ENCODE data around the gene VTI1A. TPM values are rescaled to one million over a fixed set of nuclear protein-coding genes. Genes with fewer than 3 reads are reported as not detected.

Gene VTI1A
- total and polyA plus RNA-seq, 2 of the 4 experiments (the other 2 are of a cell fraction), result 9.7 to 24.9 TPM

DNA sequence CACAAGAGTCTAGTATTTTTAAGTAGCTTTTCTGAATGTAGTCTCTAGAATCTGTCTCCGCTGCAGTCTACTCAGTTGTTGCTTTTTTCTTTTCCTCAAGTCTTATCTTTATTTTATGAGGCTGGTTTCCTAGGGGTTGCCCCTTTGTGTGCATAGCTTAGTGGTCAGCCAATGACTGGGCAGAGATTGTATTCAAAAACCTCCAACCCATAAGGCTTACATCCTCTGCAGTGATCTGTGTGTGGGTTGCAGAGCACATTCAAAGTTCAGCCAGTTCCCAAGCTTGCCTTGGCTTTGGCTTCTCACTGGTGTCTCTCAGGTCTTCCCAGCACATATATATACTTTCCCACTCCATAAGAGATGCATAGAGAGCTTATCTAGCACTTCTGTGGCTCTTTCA, 343.0 kb downstream of the VTI1A start:
- H2AFZ ChIP-seq (replicated peaks; ENCODE audit: low read length, poor library complexity), result no peak overlapping the region
- H3K4me2 ChIP-seq (ENCODE audit: low read depth, low read length), result no peak overlapping the region
- H3K79me1 ChIP-seq (ENCODE audit: low read depth in 1 of 2, low read length in 2 of 2), result no peaks in the 10 kb centered on the region
- no peak overlapping the region for H3K4me3 ChIP-seq (ENCODE audit: insufficient read depth, low read depth, low read length)
- H3K14ac ChIP-seq (replicated peaks; ENCODE audit: low read depth, low read length), result no peak overlapping the region
- in situ Hi-C loops (cut with MboI; ENCODE audit: low sequenced_read_pairs) (no loop called here), intact Hi-C loops (cut with micrococcal nuclease) (no loop called here), dilution Hi-C loops (cut with HindIII; ENCODE audit: low sequenced_read_pairs, unreplicated experiment) (no loop called here)
- H4K5ac ChIP-seq (ENCODE audit: low read depth, low read length), result no peak overlapping the region
- peaks cover 8% of the 10 kb centered on the region for H3K4me1 ChIP-seq (ENCODE audit: control insufficient read depth, insufficient read depth, low read length)
- ATAC-seq (ENCODE audit: low read depth), result no peak
- H3K9me1 ChIP-seq (ENCODE audit: insufficient read depth, low read length), result peaks cover 3% of the 10 kb centered on the region; the same call in 1 of the 2 replicates
- no peaks in the 10 kb centered on the region for H3K27me3 ChIP-seq (ENCODE audit: control insufficient read depth, insufficient read depth, low read length)
- H2AK5ac ChIP-seq (ENCODE audit: low read depth, low read length), result no peak overlapping the region
- no peak for TF ChIP-seq ELK1 (IDR thresholded peaks at IDR 0.05; ENCODE audit: borderline replicate concordance, low read depth, low read length)
- TF ChIP-seq MXI1 (IDR thresholded peaks at IDR 0.05; ENCODE audit: borderline replicate concordance, low read depth, low read length), result no peak
- no peak for TF ChIP-seq BHLHE40 (IDR thresholded peaks at IDR 0.05; ENCODE audit: low read depth, low read length)
- TF ChIP-seq MAFK (IDR thresholded peaks at IDR 0.05; ENCODE audit: low read depth, low read length), result no peak
- TF ChIP-seq RFX5 (IDR thresholded peaks at IDR 0.05; ENCODE audit: low read depth, low read length), result no peak
- TF ChIP-seq MAZ (IDR thresholded peaks at IDR 0.05; ENCODE audit: borderline replicate concordance, low read depth, low read length), result no peak
- TF ChIP-seq NFE2L2 (IDR thresholded peaks at IDR 0.05; ENCODE audit: low read depth, low read length), result no peak
- TF ChIP-seq CHD1 (IDR thresholded peaks at IDR 0.05; ENCODE audit: low read depth, low read length), result no peak
- TF ChIP-seq USF2 (IDR thresholded peaks at IDR 0.05; ENCODE audit: low read depth, low read length), result no peak
- no peak for TF ChIP-seq FOS (IDR thresholded peaks at IDR 0.05; ENCODE audit: low read depth, low read length)
- no peak for TF ChIP-seq SMC3 (IDR thresholded peaks at IDR 0.05; ENCODE audit: low read depth, low read length)
- no peak for TF ChIP-seq RAD21 (IDR thresholded peaks at IDR 0.05; ENCODE audit: low read length)
- TF ChIP-seq CEBPB (IDR thresholded peaks at IDR 0.05; ENCODE audit: low read depth, low read length), result no peak
- no peak for TF ChIP-seq POLR2A (IDR thresholded peaks at IDR 0.05; ENCODE audit: low read depth, low read length)
- TF ChIP-seq RCOR1 (IDR thresholded peaks at IDR 0.05; ENCODE audit: insufficient replicate concordance, low read length), result no peak
- TF ChIP-seq CTCF (conservative IDR thresholded peaks at IDR 0.05; ENCODE audit: low read depth, low read length), result no peak
- no peaks in the 10 kb centered on the region for H3K9me3 ChIP-seq (ENCODE audit: control insufficient read depth, insufficient read depth, low read length)
- no peak overlapping the region for H4K91ac ChIP-seq (ENCODE audit: insufficient read depth, low read depth, low read length)
- H3K27ac ChIP-seq (ENCODE audit: insufficient read depth, low read length), result no peak overlapping the region
- no peak overlapping the region for H3K9ac ChIP-seq (ENCODE audit: low read depth, low read length)
- H2BK20ac ChIP-seq (ENCODE audit: low read depth, low read length), result no peak overlapping the region
- DNase-seq, result no peak
- H3K18ac ChIP-seq (ENCODE audit: low read depth, low read length), result no peak overlapping the region
- no peak overlapping the region for H4K8ac ChIP-seq (ENCODE audit: low read depth in 2 of 2, low read length in 2 of 2)
- no peaks in the 10 kb centered on the region for H4K20me1 ChIP-seq (ENCODE audit: insufficient read depth, low read length)
- H3K23ac ChIP-seq (ENCODE audit: low read depth, low read length), result no peak overlapping the region
- H3K56ac ChIP-seq (ENCODE audit: extremely low read depth, insufficient read depth, low read length), result no peak overlapping the region
- H3K4ac ChIP-seq (ENCODE audit: low read depth, low read length), result no peak overlapping the region
- ChIA-PET CTCF (interaction anchor here (0.9 kb wide), 1 partner anchor 22 kb away, joined by 3 read pairs; no protein-coding TSS in a partner anchor), POLR2A (ENCODE audit: unreplicated experiment) (no interaction called here)
- H2AK9ac ChIP-seq (replicated peaks; ENCODE audit: low read depth, low read length, poor library complexity), result no peak overlapping the region
- no peaks in the 10 kb centered on the region for H3K36me3 ChIP-seq (ENCODE audit: control insufficient read depth, insufficient read depth, low read length)
- H2BK15ac ChIP-seq (ENCODE audit: low read depth, low read length), result no peak overlapping the region
- no peak overlapping the region for H2BK5ac ChIP-seq (ENCODE audit: low read depth, low read length, poor library complexity, severe bottlenecking)
- no TSS peak for BruUV-seq (replicated peaks)
- no peak overlapping the region for H2BK120ac ChIP-seq (ENCODE audit: low read depth, low read length)
- WGBS, 2 experiments (ENCODE audit: extremely low coverage in 2 of 2, insufficient read length in 1 of 2), result no CpG with 5 or more reads among the region's 1 CpG

All from IMR-90 (cell line).